ENCODE data around the gene LATS2.

- TF ChIP-seq GTF2F1 (IDR thresholded peaks at IDR 0.05; ENCODE audit: borderline replicate concordance, low read depth, low read length) (no peak), CBX8 (IDR thresholded peaks at IDR 0.05; ENCODE audit: borderline replicate concordance, low read depth, low read length) (no peak)
Measured at GRCh38 chr13:20973886-20974425, 87.4 kb downstream of the LATS2 start.
